Astrocyte of the spinal cord (primary cell): Measurements from ENCODE around the gene EZR.

Experiments used
- DNase-seq: peaks from one replicate; pipeline ENCODE4 v3.0.0; 2011; ENCODE audit warnings: low read depth, low spot score
- H3K4me3 ChIP-seq: 2 replicates; pipeline ENCODE4 v1.5.1; 2011; ENCODE audit warnings: low read depth, mild to moderate bottlenecking, low read length, moderate library complexity
- CTCF ChIP-seq: IDR thresholded peaks from 2 replicates; pipeline ENCODE4 v1.5.1; 2012; ENCODE audit warnings: low read depth, mild to moderate bottlenecking, low read length, inconsistent platforms
- in situ Hi-C: cut with HindIII; loops from 2 replicates; pipeline ENCODE4 v1.10.0; 2017; ENCODE audit warnings: low sequenced_read_pairs

Gene EZR

DNA sequence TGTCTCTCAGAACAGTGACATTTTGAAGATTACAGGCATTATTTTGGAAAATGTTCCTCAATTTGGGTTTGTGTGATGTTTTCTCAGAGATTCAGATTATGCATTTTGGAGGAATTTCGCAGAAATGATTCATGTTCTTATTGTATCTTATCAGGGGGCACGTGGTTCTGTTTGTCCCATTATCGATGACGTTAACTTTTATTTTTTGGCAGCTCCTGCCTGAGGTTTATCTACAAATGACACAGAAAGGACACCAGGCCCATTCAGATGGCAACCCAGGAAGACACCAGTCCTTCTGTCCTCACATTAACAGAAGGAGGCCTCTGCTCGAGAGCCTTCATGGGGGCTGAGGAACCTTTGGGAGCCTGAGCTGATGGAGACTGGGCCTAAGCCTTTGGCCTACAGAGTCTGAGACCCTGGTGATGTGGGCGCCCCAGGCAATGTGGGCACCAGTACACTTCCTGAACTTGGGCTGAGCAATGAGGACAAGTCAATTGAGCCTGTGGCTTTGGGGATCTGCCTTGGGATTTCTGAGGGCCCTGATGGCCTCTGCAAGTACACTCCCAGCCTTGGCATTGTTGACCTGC lies 41.2 kb upstream of the EZR start:
- no peak for TF ChIP-seq CTCF
- in situ Hi-C loops: no loop called here
- no peak for DNase-seq
- no peak overlapping the region for H3K4me3 ChIP-seq

DNA sequence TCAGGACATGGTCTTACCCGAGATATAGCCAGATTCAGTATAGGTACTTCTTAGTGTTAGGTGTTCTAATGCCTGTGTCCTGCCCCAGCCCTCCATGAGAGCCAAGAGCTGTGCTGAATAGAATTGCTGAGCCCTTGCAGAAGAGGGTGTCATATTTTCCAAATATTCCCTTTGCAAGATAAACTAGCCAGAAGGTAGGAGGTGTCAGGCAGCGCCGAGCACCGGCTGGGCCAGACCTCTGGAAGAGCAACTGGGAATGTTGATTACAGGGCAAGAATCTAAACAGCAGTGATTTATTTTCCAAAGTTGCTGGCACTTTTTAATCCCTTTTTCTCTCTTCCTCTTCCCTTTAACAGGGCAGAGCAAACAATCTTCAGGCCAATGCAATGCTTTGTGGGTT lies 37.1 kb upstream of the EZR start:
- TF ChIP-seq CTCF: no peak
- no peak overlapping the region for H3K4me3 ChIP-seq
- in situ Hi-C loops: no loop called here
- no peak for DNase-seq

DNA sequence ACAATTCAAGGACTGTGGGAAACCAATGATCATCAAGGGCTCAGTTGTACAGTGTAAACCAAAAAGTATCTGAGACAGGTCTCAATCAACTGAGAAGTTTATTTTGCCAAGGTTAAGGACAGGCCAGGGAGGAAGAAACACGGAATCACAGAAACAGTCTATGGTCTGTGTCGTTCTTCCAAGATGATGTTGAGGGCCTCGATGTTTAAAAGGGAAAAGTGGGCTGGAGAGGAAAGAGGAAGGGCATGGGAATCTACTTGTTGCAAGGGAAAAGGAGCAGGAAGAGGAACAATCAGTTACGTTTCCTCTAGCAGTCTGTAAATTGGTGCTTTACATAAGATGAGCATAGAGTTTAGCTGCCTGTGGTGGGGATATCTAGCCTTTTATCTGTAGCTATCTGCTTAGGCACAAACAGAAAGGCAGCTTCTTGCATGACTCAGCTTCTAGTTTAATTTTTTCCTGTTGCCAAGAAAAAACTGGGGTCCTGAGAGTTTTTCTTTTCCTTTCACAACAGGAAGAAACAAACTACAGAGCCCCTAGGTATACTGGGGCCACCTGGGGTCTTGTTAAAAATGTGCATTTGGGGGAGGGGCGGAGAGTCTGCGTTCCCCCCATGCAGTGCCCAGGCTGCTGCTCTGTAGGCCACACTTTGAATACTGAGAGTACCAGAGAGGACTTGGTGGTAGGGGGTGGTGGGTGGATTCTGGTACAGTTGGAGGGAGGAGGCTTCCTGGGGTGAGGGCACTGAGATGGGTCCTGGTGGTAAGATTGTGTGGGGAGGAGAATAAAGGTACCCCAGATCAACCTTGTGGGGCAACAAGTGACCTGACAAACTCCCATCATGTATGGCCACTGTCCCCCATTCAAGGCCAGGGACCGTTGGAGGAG lies 35.3 kb upstream of the EZR start:
- peak; percentile 41 for DNase-seq
- in situ Hi-C loops: no loop called here
- no peak overlapping the region for H3K4me3 ChIP-seq
- TF ChIP-seq CTCF: no peak

DNA sequence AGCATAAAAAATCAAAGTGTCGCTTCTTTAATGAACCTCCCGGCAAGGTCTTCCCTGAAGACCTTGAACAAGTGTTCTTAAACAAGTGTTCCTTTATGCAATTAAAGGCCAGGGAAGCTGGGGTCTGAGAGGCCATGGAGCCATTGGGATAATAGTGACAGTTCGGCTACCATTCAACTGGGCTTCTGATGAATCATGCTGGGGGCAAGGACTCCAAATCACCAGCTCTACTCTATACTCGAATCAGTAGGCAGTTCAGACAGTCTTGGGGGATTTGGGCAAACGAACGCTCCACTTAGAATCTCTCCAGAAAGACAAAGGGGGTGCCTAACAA lies 34.7 kb upstream of the EZR start:
- in situ Hi-C loops: no loop called here
- H3K4me3 ChIP-seq: no peak overlapping the region
- no peak for TF ChIP-seq CTCF
- no peak for DNase-seq

DNA sequence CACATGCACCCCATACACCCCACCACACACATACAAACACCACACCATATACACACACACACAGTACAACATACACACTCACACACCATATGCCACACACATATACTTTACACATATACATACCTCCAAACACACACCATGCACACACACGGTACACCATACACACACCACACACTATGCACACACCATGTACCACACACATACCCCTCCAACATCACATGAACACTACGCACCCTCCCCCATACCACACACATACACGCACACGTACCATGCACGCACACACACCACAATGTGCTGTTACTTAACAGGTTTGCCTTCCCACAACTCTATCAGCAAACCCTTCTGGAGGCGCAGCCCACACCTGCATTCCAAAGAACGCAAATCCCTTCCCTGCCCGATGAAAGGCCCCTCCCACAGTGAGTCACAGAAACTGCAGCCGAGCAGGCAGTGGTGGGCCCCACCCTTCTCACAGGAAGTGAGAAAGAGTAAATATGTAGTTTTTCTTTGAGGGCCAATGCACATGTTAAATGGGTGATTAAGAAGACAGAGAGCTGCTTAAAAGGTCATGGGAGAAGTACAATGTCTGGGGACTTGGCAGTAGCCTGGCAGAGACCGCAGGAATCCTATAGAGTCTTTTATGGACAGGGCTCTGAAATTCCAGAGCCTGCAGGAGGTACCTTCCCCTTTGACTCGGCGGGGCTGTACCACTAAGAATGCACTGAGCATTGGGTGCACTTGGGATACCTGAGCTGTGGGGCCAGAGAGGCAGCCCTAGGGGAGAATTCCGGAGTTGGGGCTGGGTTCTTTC lies 34.1 kb upstream of the EZR start:
- in situ Hi-C loops: no loop called here
- no peak for TF ChIP-seq CTCF
- DNase-seq: peak; percentile 93
- H3K4me3 ChIP-seq: no peak overlapping the region

DNA sequence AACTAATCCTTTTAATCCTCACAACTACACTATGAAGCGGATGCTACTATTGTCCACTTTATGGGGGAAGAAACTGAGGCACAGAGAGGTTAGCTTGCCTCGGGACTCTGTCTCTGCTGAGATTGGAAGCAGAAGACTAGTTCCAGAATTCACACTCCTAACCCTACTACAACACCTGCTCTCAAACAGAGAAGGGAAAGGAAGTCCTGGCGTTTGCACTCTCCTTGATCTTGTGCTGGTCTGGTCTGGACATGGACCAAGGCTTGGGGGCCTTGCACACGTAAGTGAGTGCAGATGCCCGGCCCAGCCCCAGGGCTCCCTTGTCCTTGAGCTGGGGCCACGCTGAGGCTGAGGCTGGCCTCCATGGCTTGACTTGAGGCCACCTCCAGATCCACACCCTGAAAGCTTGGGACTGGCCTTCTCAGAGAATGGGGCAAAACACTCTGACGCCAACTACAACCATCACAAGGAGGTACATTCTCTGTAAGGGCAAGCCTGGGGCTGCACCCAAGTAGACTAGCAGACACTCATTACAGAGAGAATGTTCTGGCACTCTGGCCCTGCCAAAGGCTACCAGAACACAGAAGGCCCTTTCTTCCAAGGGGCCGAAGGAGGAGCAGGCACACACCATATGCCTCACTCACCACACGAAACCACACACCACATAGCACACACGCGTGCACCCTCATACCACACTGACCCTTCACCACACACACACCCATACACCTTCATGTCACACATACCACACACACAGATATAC lies 33.3 kb upstream of the EZR start:
- no peak for DNase-seq
- H3K4me3 ChIP-seq: no peak overlapping the region
- in situ Hi-C loops: no loop called here
- TF ChIP-seq CTCF: no peak
